Subcutaneous abdominal adipose tissue (tissue), 5 donors: ENCODE data around the gene ANKS1B.

Experiments
- H3K27ac ChIP-seq: one replicate; pipeline ENCODE4 v1.7.0; 2013; ENCODE audit warnings: low read depth, mild to moderate bottlenecking, inconsistent platforms, low read length, moderate library complexity
- H3K27me3 ChIP-seq, 5 donors: one replicate each; pipeline ENCODE4 v1.7.0; 2013; ENCODE audit warnings: low read length in 5 of 5, inconsistent platforms in 1 of 5; ENCODE audit not compliant: control insufficient read depth in 5 of 5, insufficient read depth in 4 of 5
- H3K36me3 ChIP-seq, 5 donors: one replicate each; pipeline ENCODE4 v1.7.0; 2013; ENCODE audit warnings: low read length in 5 of 5; ENCODE audit not compliant: control insufficient read depth in 5 of 5, insufficient read depth in 5 of 5
- H3K4me1 ChIP-seq, 5 donors: one replicate each; pipeline ENCODE4 v1.7.0; 2013; ENCODE audit warnings: low read length in 5 of 5, mild to moderate bottlenecking in 3 of 5, moderate library complexity in 1 of 5; ENCODE audit not compliant: control insufficient read depth in 5 of 5, insufficient read depth in 5 of 5
- H3K4me3 ChIP-seq, 5 donors: one replicate each; pipeline ENCODE4 v1.7.0; 2013; ENCODE audit warnings: low read length in 5 of 5, low read depth in 1 of 5
- H3K9ac ChIP-seq, 5 donors: one replicate each; pipeline ENCODE4 v1.7.0; 2013; ENCODE audit warnings: low read length in 5 of 5, mild to moderate bottlenecking in 4 of 5, moderate library complexity in 3 of 5
- H3K9me3 ChIP-seq, 5 donors: one replicate each; pipeline ENCODE4 v1.7.0; 2013; ENCODE audit warnings: low read length in 5 of 5; ENCODE audit not compliant: control insufficient read depth in 5 of 5
- donor health status: healthy.
- donor health status: healthy.
- donor health status: healthy.
- donor health status: healthy.
- donor health status: healthy.

Gene ANKS1B

GRCh38 chr12:99130808-99131553, 853.8 kb downstream of the ANKS1B start:
- no peaks in the 10 kb centered on the region for H3K36me3 ChIP-seq
- H3K27me3 ChIP-seq: no peaks in the 10 kb centered on the region
- no peaks in the 10 kb centered on the region for H3K9me3 ChIP-seq
- no peak overlapping the region for H3K9ac ChIP-seq
- H3K4me3 ChIP-seq: peak overlapping the region; percentile 38 to 62 (median 50)
- H3K27ac ChIP-seq: peak overlapping the region; percentile 15
- H3K4me1 ChIP-seq: peaks cover 0 to 15% (median 6%) of the 10 kb centered on the region in 5 donors

- Histone ChIP-seq H3K27me3 (no peaks in the 10 kb centered on the region), H3K4me3 (no peak overlapping the region), H3K9ac (no peak overlapping the region), H3K9me3 (no peaks in the 10 kb centered on the region), H3K27ac (no peak overlapping the region), H3K4me1 (peaks cover 0 to 15% (median 6%) of the 10 kb centered on the region in 5 donors), H3K36me3 (no peaks in the 10 kb centered on the region)
Observed at GRCh38 chr12:99128246-99128802, 856.4 kb downstream of the ANKS1B start.

- Histone ChIP-seq H3K4me3 (no peak overlapping the region), H3K9ac (no peak overlapping the region), H3K36me3 (no peaks in the 10 kb centered on the region), H3K27me3 (no peaks in the 10 kb centered on the region), H3K9me3 (no peaks in the 10 kb centered on the region), H3K4me1 (no peaks in the 10 kb centered on the region), H3K27ac (no peak overlapping the region)
Observed at GRCh38 chr12:99122959-99123358, 861.8 kb downstream of the ANKS1B start.

GRCh38 chr12:99122496-99122895, 862.2 kb downstream of the ANKS1B start:
- no peaks in the 10 kb centered on the region for H3K4me1 ChIP-seq
- no peaks in the 10 kb centered on the region for H3K36me3 ChIP-seq
- no peaks in the 10 kb centered on the region for H3K27me3 ChIP-seq
- H3K9me3 ChIP-seq: no peaks in the 10 kb centered on the region
- no peak overlapping the region for H3K9ac ChIP-seq
- no peak overlapping the region for H3K27ac ChIP-seq
- H3K4me3 ChIP-seq: no peak overlapping the region

GRCh38 chr12:99121546-99121945, 863.2 kb downstream of the ANKS1B start:
- H3K4me3 ChIP-seq: no peak overlapping the region
- H3K36me3 ChIP-seq: no peaks in the 10 kb centered on the region
- H3K27me3 ChIP-seq: no peaks in the 10 kb centered on the region
- H3K27ac ChIP-seq: no peak overlapping the region
- H3K9me3 ChIP-seq: no peaks in the 10 kb centered on the region
- no peak overlapping the region for H3K9ac ChIP-seq
- no peaks in the 10 kb centered on the region for H3K4me1 ChIP-seq

- H3K36me3 ChIP-seq: no peaks in the 10 kb centered on the region
- H3K9ac ChIP-seq: no peak overlapping the region
- H3K9me3 ChIP-seq: peaks cover 0 to 2% (median 0%) of the 10 kb centered on the region in 5 donors
- H3K4me1 ChIP-seq: no peaks in the 10 kb centered on the region
- H3K4me3 ChIP-seq: no peak overlapping the region
- no peak overlapping the region for H3K27ac ChIP-seq
- H3K27me3 ChIP-seq: no peaks in the 10 kb centered on the region
Observed at GRCh38 chr12:99119943-99120342, 864.8 kb downstream of the ANKS1B start.

- H3K9ac ChIP-seq: no peak overlapping the region
- peaks cover 0 to 3% (median 0%) of the 10 kb centered on the region in 5 donors for H3K9me3 ChIP-seq
- no peaks in the 10 kb centered on the region for H3K4me1 ChIP-seq
- H3K27me3 ChIP-seq: no peaks in the 10 kb centered on the region
- H3K36me3 ChIP-seq: no peaks in the 10 kb centered on the region
- H3K4me3 ChIP-seq: no peak overlapping the region
- H3K27ac ChIP-seq: no peak overlapping the region
Observed at GRCh38 chr12:99119449-99119848, 865.3 kb downstream of the ANKS1B start.

GRCh38 chr12:99111600-99111999, 873.1 kb downstream of the ANKS1B start:
- no peaks in the 10 kb centered on the region for H3K4me1 ChIP-seq
- no peak overlapping the region for H3K9ac ChIP-seq
- peaks cover 0 to 3% (median 0%) of the 10 kb centered on the region in 5 donors for H3K9me3 ChIP-seq
- H3K27ac ChIP-seq: no peak overlapping the region
- no peaks in the 10 kb centered on the region for H3K36me3 ChIP-seq
- H3K4me3 ChIP-seq: no peak overlapping the region
- no peaks in the 10 kb centered on the region for H3K27me3 ChIP-seq

GRCh38 chr12:99110868-99111267, 873.9 kb downstream of the ANKS1B start:
- Histone ChIP-seq H3K27me3 (no peaks in the 10 kb centered on the region), H3K4me1 (no peaks in the 10 kb centered on the region), H3K27ac (no peak overlapping the region), H3K9ac (no peak overlapping the region), H3K9me3 (peaks cover 0 to 3% (median 0%) of the 10 kb centered on the region in 5 donors), H3K36me3 (no peaks in the 10 kb centered on the region), H3K4me3 (no peak overlapping the region)

- Histone ChIP-seq H3K9ac (no peak overlapping the region), H3K27ac (no peak overlapping the region), H3K27me3 (no peaks in the 10 kb centered on the region), H3K4me1 (no peaks in the 10 kb centered on the region), H3K9me3 (peaks cover 0 to 3% (median 0%) of the 10 kb centered on the region in 5 donors), H3K36me3 (no peaks in the 10 kb centered on the region), H3K4me3 (no peak overlapping the region)
Observed at GRCh38 chr12:99110212-99110611, 874.5 kb downstream of the ANKS1B start.
